Fibroblast of villous mesenchyme (primary cell): ENCODE data around the gene HSD17B10. TPM values are rescaled to one million over a fixed set of nuclear protein-coding genes. Genes with fewer than 3 reads are reported as not detected.

ENCODE experiments used
- DNase-seq: peaks from one replicate; pipeline ENCODE4 v3.0.0-alpha.2; 2010; ENCODE audit warnings: low read depth
- H3K4me3 ChIP-seq: 2 replicates; pipeline ENCODE4 v1.5.1; 2011; ENCODE audit warnings: low read depth, mild to moderate bottlenecking, low read length
- CTCF ChIP-seq: IDR thresholded peaks from 2 replicates; pipeline ENCODE4 v1.5.1; 2012; ENCODE audit warnings: low read depth, mild to moderate bottlenecking, low read length; ENCODE audit not compliant: insufficient read depth
- small RNA-seq: library from RNA; depleted of rRNA; stranded (forward); fragments of <200 nt; gene quantifications from one replicate; pipeline ENCODE3, GENCODE V24; 2012
- total RNA-seq: library from RNA; depleted of rRNA; stranded (reverse); fragments of >200 nt; gene quantifications from 2 replicates; pipeline ENCODE4 v1.2.3, GENCODE V29; 2012

The HSD17B10 gene
- total RNA-seq, 1 donor = 62.6 TPM

- no peak for TF ChIP-seq CTCF
- no peak overlapping the region for H3K4me3 ChIP-seq
- no peak for DNase-seq
Observed at GRCh38 chrX:53395605-53396298, 38.4 kb downstream of the HSD17B10 start.

GRCh38 chrX:53383376-53384076, 50.6 kb downstream of the HSD17B10 start:
- no peak for TF ChIP-seq CTCF
- DNase-seq = no peak
- no peak overlapping the region for H3K4me3 ChIP-seq

Small RNAs within 50 kb of the gene (small RNA-seq; reads per million reads assigned to genes)
- not detected for gene MIR6857
- gene VTRNA3-1P = not detected

Other genes starting within 250 kb of the HSD17B10 start
- 149 and 157 TPM in 2 replicates for gene KDM5C, start 209.2 kb downstream of the HSD17B10 start, total RNA-seq
- gene IQSEC2, start 152.8 kb downstream of the HSD17B10 start, total RNA-seq = 11.0 and 13.8 TPM in 2 replicates
- 23.3 and 26.7 TPM in 2 replicates for gene SMC1A, start 11.7 kb downstream of the HSD17B10 start, total RNA-seq
- gene RIBC1, start 11.5 kb downstream of the HSD17B10 start, total RNA-seq = 0.32 and 0.43 TPM in 2 replicates